HG02885 (cell line): ENCODE results near the gene TMEM220.
A peak's percentile ranks its signal among the peaks of the same experiment; 100 is the strongest.
"Not testable (repeated sequence)": the region's sequence is repeated elsewhere in the genome, so short reads cannot be mapped to it uniquely, and the experiment has no call there.

Experiments used
- ATAC-seq: cut with Tn5 transposase; IDR thresholded peaks from one replicate; pipeline ENCODE4 v1.9.1; 2021; ENCODE audit warnings: mild to moderate bottlenecking; ENCODE audit not compliant: unreplicated experiment, poor library complexity

TMEM220 gene

DNA sequence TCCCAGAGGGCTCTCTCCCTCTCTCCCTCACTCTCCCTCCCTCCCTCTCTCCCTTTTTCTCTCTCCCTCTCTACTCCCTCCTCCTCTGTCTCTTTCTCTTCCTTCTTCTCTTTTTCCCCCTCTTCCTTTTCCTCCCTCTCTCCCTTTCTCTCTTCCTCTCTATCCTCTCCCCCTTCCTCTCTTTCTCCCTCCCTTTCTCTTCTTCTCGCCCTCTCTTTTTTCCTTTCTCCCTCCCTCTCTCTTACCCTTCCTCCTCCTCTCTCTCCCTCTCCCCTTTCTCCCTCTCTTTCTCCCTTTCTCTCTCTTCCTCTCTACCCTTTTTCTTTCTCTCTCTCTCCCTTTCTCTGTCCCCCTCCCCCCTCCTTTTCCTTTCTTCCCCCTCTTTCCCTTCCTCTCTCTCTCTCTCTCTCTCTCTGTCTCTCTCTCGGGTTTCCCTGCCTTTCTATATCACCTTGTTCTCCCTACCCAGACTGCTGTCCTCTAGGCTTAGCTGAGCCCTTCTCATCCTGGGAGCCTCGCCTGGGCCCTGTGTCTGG, 25.8 kb upstream of the TMEM220 start:
- ATAC-seq: no peak

DNA sequence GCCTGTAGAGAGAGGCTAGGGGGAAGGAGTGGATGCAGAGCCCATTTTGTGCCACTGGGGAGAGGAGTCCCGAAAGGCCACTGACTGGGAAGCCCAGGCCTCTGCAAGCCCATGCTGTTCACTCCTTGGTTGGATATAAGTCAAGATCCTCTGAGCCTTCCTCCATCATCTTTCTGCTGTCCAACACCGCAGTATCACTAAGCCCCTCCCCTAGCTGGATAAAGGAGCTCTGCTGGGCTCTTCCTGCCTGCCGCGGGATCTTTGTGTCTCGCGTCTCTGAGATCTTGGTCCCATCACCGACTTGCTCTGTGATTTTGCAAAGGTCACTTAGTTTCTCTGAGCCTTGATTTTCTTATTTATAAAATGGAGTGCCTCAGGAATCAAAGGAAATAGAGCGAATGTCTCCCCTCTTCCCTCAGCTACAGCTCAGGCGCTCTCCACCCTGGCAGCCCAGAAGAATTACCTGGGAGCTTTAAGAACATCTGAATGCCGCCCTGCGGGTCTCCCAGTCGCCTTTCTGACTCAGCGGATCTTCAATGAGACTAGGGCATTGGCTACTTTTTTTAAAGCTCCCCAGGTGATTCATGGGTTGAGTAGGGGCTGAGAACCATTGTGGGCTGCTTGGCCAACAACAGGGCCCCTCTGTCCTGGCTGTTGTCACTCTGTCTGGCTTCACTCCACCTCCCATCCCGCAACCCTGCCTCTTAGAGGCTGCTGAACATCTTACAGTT, 25.2 kb upstream of the TMEM220 start:
- ATAC-seq: no peak

DNA sequence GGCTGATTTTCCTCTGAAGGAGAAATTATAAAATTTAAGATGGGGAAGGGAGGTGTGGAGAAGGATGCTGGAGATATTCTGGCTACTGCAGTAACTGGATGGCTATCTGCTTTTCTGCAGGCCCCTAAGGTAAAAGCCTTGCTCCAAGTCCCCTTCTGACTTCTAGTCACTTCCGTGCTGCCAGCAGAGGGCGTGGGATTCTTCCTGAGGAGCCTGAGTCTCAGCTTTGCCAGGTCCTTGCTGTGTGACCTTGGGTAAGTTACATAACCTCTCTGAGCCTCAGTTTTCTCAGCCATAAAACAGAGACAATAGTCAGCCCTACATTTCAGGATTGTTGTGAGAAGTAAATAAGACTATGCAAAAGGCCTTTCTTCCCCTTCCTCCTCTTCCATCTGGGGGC, 24.3 kb upstream of the TMEM220 start:
- no peak for ATAC-seq

DNA sequence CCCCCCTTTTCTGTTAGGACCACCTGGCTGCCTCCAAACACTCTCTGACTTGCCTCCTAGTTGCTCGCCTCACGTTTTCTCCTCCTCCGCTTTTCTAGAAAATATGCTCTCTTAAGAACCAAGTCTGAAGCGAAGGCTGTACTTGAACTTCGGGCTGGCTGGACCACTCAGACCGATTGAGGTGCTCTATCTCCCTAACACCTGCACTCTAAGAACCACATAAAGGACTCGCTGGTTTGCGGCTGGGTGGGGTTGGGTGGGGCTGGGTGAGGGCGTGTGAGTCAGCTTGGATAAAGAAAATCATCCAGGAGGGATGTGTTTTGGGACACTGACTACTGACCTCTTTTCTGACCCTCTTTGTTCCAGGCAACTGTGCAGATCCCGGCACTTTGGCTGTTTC, 22.9 kb upstream of the TMEM220 start:
- no peak for ATAC-seq

DNA sequence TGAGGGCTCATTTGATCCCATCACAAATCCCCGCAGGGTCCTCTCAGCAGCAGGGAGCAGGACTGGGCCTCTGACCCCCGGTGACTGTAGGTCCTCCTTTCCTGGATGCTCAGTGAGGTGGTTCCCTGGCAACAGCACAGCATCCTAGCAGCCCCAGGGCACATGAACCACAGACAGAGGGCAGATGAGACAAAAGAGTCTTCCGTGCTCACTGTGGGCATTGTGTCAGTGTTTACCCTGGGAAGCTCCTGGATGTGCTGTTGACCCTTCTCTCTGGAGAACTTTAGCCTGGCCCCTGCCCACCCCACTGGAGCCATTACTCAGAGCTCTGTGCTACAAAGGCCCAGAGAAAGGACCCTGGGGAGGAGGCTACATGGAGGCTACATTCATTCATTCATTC, 21.7 kb upstream of the TMEM220 start:
- ATAC-seq: no peak

DNA sequence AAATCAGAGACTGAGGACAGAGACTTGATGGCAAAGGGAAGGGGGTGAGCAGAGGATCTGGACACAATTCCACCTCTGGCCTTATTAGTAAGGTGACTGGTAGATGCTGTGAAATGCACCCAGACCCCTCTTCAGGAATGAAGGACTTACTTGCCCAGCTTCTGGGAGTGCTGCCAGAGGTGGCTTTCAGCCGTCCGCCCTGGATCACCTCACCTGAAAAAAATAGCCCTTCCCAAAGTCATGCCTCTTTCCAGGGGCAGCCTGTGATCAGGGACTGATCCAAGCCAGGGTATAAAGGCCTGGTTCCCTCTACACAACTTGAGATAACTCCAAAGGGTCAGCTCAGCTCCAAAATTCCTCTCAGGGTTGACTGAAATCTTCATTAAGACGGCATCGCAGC, 20.4 kb upstream of the TMEM220 start:
- no peak for ATAC-seq

DNA sequence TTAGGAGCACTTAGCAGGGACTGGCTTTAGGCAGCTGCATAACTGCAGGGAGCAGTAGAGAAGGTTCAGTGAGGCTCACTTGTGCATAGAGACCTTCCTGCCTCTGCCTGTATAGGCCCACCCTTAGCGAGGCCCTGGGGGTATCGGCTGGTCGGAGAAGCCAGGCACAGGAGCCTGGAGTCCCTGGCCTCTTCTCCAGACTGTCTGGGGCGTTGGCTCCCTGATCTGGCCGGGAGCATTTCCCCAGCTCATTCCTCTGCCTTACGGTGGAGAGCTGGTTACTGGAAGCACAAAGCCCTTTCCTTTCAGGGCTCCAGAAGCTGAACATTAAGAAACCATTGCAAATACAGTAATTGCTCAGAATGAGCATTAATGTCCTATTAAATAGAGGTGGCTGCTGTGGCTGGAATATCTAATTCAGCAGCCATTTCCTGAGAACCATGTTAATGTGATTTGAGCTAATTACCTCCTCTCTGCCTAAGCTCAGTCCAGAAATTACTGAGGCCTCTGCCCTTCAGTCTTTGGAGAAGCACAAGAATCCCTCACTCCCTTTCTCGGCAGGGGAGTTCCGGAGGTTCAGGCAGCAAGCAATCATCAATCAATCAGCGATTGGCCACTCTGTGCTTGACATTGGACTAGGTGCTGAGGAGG, 18.8 kb upstream of the TMEM220 start:
- no peak for ATAC-seq

DNA sequence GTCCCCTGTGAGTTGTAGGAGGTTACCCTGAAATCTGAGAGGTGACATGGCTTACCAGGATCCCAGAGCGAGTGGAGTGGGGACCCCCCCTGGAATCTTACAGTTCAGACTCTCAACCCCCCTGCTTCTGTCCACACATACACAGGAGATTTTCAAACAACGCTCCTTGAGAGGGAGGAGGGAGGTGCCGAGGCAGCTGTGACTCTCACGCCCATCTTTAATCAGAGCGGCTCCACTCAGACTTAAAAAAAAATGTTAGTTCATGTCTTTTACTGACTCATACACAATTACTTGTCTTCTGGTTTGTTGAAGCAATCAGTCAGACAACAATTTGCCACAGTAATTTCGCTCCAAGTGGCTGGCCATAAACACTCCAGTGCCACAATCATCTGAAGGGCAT, 15.4 kb upstream of the TMEM220 start:
- ATAC-seq: no peak

DNA sequence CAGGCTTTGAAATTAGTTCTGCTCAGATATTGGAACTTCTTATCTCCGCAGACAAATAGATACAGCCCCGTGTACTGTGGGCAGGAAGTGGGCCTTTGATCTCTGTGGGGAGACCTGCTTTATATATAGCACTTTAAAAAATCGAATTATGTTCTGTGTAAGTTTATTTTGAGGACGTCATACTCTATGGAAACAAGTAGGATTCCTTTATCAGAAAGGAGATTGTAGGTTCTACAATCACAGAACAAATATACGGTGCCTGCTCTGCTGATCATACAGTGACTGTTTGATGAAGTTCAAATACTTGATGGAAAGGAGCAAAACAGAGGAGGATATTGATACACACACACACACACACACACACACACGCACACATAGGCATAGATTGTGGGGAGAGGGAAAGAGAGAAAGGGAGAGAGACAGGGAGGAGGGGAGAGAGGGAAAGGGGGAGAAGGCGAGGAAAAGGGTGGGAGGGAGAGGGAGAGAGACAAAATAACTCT, 14.7 kb upstream of the TMEM220 start:
- ATAC-seq: no peak

DNA sequence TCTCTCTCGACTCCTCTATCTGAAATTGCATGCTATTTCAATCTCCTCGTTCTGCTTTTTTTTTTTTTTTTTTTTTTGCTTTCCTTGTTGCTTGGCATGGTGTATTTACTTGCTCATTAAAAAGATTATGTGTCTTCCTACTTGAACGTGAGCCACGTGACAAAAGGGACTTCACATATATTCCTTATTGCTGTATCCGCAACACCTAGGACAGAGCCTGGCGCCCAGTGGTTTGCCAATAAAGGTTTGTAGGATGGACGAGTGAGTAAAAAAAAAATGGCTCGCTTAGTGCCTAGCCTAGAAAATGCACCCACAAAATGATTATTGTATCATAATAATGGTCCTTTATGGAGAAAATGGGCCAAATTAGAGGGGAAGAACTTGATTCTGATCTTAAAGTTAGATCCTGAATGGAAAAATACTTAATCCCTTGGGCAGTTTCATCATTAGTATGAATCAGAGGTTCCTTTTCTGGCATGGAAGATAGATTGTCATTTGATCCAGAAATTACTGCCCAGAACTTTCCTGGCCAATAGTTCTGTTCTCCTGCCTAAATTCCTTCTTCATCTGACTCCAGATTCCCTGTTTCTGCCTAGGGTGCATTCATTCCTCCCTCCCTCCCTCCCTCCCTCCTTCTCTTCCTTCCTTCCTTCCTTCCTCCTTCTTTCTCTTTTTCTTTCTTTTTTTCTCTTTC, 13.6 kb upstream of the TMEM220 start:
- no peak for ATAC-seq

DNA sequence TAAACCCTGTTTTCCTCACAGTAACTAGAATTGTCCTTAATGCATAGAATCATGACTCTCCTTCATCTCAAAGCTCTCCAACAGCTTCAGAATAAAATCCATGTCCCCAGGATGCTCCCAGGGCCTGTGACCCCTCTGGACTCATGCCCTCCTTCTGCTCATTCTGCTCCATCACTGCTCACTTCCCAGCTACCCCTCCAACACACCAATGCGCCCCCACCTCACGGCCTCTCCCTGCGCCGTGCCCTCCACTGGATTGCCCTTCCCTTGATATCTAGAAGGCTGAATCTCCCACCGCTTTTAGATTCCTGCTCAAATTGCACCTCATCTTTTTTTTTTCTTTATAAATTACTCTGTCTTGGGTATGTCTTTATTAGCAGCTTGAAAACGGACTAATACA, 12.6 kb upstream of the TMEM220 start:
- no peak for ATAC-seq

DNA sequence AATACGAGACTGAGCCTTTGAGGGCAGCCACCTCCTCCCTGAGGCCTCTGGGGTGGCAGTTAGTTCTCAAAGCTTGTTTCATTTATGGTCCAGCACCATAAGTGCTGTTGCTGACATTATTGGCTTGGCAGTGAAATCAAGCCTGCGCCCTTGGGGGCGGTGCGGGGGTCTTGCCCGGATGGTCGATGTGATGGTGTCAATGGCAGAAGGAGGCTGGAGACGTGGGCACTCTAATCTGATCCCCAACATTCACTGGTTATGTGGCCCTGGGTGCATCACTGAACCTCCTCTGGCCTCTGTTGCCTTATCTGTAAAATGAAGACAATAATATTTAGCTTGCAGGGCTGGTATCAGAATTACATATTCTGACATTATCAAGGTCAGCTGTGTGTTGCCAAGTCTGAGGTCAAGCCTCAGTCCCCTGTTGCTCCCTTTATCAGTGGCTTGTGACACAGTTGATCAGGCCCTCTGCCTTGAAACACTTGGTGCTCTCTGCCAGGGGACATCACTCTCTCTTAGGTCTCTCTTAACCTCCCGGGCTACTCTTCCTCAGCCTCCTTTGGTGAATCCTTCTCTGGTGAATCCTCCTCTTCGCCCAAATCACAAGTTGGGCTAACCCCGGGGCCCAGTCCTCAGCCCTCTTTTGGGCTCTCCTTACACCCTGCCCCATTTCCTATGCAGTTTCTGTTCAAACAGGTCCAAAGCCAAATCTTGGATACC, 11.8 kb upstream of the TMEM220 start:
- ATAC-seq: no peak

DNA sequence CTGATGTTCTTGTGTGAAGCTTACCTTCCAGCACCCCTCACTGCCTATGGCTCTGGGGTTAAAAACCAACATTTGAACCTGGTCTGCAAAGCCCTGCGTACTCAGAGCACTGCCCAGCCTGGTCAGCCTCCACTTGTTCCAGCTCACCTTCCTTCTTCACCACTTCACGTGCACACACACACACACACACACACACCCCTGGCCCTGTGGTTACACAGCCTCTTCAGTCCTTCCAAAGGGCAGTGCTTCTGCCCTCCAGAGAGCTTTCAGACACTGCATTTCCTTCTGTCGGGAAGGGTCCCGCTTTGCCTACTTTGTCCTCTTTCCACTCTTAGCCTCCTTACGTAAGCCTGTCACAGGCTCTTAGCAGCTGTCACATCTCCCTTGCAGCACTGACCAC, 9.6 kb upstream of the TMEM220 start:
- no peak for ATAC-seq

DNA sequence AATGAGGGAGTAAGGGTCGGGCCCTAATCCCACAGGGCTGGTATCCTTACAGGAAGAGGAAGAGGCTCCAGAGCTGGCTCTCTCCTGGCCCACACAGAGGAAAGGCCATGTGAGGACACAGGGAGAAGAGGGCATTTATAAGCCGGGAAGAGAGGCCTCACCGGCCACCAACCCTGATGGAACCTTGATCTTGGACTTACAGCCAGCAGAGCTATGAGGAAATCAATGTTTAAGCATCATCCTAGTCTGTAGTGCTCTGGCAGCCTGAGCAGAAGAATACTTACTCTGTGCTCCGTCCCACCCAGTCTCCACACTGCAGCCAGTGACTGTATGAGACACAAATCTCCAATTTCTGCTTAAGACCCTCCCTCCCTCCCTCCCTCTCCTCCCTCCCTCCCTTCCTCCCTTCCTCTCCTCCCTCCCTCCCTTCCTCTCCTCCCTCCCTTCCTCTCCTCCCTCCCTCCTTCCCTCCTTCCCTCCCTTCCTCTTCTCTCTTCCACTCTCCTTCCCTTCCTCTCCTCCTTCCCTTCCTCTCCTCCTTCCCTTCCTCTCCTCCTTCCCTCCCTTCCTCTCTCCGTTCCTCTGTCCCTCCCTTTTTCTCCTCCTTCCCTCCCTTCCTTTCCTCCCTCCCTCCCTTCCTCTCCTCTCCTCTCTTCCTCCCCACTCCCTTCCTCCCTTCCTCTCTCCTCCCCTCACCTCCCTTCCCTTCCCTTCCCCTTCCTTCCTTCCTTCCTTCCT, 8.9 kb upstream of the TMEM220 start:
- no peak for ATAC-seq

DNA sequence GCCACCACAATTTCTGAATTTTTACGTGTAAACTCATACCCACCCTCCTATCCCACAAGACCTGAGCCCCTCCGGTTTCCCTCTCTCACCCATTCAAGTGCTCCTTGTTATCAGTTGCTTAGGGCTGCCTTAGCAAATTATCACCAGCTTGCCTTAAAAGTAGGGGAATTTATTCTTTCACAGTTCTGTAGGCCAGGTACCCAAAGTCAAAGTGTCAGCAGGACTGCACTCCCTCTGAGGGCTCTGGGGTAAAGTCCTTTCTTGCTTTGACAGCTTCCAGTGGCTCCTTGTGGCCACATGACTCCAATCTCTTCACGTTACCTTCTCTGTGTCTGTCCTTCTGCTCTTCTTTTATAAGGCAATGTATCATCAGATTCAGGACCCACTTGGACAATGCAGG, 7.9 kb upstream of the TMEM220 start:
- no peak for ATAC-seq

DNA sequence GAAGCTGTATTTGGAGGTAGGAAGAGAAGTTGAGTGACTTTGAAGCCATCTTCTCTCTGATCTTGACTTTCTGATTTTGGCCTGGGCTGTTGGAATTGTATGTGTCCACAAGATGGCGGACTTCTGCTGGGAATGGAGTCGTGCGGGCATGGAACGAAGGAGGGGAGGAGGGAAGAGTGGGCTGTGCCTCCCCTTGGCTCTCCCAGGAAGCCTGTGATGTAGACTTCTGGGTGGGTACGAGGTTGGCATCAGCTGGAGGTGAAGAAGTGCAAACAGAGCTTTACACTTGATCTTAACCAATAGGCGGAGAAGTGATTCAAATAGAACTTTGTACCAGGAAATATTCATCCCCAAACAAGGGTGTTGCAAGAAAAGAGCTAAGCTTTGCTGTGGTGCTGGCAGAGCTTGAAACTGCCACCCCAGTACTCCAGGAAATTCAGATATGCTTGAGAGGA, 7.4 kb upstream of the TMEM220 start:
- peak; percentile 41 for ATAC-seq

DNA sequence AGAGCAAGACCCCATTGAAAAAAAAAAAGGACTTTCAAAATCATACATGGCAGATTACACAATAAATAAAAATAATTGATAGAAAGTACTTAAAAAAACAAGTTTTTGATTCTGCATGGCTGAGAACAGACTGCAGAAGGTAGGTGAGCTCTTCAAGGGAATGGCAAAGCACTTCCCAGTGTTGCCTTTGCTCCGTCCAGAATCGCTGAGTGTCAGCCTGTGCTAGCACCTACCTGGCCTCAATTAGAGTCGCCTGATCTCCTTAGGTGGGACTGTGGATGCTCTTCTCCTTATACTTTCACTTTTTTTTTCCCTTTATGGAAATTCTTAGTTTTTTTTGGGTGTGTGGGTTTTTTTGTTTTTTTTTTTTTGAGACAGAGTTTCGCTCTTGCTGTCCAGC, 6.0 kb upstream of the TMEM220 start:
- no peak for ATAC-seq

DNA sequence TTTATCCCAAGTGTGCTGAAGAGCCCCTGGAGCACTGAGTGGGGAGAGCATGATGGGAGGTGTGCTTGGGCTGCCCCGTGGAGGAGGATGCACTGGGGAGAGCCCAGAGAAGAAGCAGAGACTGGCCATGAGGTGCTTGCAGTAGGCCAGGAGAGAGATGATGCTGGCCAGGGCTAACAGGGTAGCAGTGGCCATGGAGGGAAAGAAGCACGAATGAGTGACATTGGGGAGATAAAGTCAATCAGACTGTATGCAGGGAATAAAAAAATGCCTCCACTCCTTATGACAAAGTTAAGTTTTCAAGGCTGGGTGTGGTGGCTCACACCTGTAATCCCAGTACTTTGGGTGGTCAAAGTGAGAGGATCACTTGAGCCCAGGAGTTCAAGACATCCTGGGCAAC, 5.4 kb upstream of the TMEM220 start:
- ATAC-seq: no peak

DNA sequence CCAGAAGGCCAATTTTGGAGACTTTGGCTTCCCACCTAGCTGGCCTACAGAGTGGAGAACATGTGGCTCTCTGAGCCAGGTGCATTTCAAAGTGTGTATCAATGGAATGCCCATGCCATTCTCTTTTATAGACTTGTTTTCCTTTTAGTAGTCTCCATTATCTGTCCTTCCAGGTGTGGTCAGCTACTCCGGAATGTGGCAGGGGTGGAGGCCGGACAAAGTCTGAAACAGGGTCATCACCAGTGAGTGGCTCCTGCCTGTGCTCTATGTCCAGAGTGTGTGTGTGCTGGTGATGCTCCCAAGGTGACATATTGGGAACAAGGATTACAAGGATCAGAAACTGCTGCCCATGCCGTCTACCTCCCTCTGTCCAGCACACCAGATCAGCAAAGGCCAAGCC, 3.8 kb upstream of the TMEM220 start:
- no peak for ATAC-seq

DNA sequence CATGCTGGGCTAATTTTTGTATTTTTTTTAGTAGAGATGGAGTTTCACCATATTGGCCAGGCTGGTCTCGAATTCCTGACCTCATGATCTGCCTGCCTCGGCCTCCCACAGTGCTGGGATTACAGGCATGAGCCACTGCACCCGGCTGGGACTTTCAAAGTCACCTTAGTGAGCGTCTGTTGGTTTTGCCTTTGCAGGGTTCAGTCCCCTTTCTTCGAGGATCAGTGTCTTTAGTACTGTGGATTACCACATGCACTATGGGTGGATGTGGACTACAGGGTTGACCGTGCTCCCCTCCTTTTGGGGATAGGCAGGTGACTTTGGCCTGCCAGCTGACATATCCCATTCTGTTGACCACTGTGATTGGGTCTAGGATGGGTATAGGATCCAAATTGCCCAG, 2.3 kb upstream of the TMEM220 start:
- ATAC-seq: not testable (repeated sequence)
